GM12892 (cell line): ENCODE results near the gene ZNF865.

Experiments
- DNase-seq: peaks from one replicate; pipeline ENCODE4 v3.0.0; 2011; ENCODE audit not compliant: insufficient read length
- FAIRE-seq: peaks from 2 replicates; lab custom pipeline; 2011; peaks lifted over from hg19 to GRCh38; lab: Jason Lieb, UNC
- POLR2A ChIP-seq: IDR thresholded peaks from 2 replicates; pipeline ENCODE4 v1.6.1; 2011; ENCODE audit warnings: low read depth, low read length, control low read depth
- POLR2AphosphoS5 ChIP-seq: IDR thresholded peaks from 2 replicates; pipeline ENCODE4 v1.6.1; 2011; ENCODE audit warnings: low read depth, low read length, control low read depth
- TAF1 ChIP-seq: IDR thresholded peaks from 2 replicates; pipeline ENCODE4 v1.6.1; 2011; ENCODE audit warnings: low read depth, mild to moderate bottlenecking, control low read depth, low read length, borderline replicate concordance

ZNF865 gene

DNA sequence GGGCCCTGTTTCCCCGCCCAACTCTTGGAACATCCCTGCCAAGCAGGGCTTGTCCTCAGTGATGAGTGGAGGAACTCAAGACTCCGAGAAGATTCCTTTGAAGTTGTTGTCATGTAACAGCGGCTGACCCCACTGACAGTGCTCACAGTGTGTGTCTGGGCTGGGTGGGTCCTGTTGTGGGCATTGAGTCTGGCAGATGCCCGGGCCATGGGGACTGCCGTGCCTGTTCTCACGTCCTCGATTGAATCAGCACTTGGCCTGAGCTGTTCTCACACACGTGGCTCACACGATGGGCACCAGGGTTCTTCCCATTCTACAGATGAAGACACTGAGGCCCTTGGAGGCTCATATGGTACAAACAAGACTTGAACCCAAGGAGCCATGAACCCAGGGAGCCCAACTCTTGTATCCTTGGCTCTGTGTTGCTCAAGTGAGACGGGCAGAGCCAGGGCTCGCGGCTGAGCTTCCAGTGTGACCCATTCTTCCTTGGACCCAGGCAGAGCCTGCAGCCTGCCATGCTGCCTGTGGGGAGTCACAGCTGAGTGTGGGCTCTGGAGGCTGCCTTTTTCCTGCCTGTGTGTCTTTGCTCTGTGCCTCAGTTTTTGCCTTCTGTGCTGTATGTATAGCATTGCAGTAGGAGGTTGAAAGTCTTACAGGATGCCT, 61.0 kb downstream of the ZNF865 start:
- TF ChIP-seq POLR2AphosphoS5 (peak; percentile 12; the same call in 1 of the 2 replicates), POLR2A (peak; percentile 44; the same call in 1 of the 2 replicates), TAF1 (no peak)
- FAIRE-seq (no peak), DNase-seq (no peak)
